Measurements from ENCODE around the gene MCEMP1. TPM values are rescaled to one million over a fixed set of nuclear protein-coding genes. Genes with fewer than 3 reads are reported as not detected.

MCEMP1 gene
- total RNA-seq, 2 experiments from 2014 or later = not detected

GRCh38 chr19:7716762-7717161, 39.9 kb downstream of the MCEMP1 start:
- ChIA-PET CTCF (interaction anchor here (2.1 kb wide), 1 partner anchor 36 kb away, joined by 5 read pairs; the partner anchor contains the start of gene TRAPPC5), POLR2A (no interaction called here)
- Mint-ChIP-seq H3K36me3 (ENCODE audit: low read depth) (no peaks in the 10 kb centered on the region), H3K4me1 (ENCODE audit: low read depth) (peaks cover 7% of the 10 kb centered on the region), H3K4me3 (no peak overlapping the region), H3K9me3 (ENCODE audit: insufficient read depth) (peaks cover 4% of the 10 kb centered on the region), H3K27ac (no peak overlapping the region), H3K27me3 (ENCODE audit: low read depth) (no peaks in the 10 kb centered on the region)
- no peak for ATAC-seq
- DNase-seq = no peak

DNA sequence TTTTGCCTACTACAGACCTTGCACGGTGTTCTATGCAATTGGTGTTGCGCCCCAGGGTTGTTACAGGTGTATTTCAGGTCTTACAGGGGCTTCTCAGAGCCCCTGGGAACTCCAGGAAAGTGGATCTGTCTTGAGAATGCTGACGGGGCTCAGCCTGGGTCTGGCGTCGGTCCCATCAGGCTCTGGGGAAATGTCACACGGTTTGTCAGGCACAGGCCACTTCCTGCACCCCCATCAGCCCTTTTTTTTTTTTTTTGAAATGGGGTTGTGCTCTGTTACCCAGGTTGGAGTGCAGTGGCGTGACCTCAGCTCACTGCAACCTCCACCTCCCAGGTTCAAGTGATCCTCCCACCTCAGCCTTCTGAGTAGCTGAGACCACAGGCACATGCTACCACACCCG, 41.8 kb downstream of the MCEMP1 start:
- no peak overlapping the region for H3K4me3 Mint-ChIP-seq
- ATAC-seq (peak; percentile 33), DNase-seq (no peak)
- ChIA-PET POLR2A (no interaction called here), CTCF (no interaction called here)
- no peaks in the 10 kb centered on the region for H3K36me3 Mint-ChIP-seq (ENCODE audit: low read depth)
- peaks cover 4% of the 10 kb centered on the region for H3K9me3 Mint-ChIP-seq (ENCODE audit: insufficient read depth)
- H3K27ac Mint-ChIP-seq = no peak overlapping the region
- H3K27me3 Mint-ChIP-seq (ENCODE audit: low read depth) = peaks cover 2% of the 10 kb centered on the region
- peaks cover 7% of the 10 kb centered on the region for H3K4me1 Mint-ChIP-seq (ENCODE audit: low read depth)

DNA sequence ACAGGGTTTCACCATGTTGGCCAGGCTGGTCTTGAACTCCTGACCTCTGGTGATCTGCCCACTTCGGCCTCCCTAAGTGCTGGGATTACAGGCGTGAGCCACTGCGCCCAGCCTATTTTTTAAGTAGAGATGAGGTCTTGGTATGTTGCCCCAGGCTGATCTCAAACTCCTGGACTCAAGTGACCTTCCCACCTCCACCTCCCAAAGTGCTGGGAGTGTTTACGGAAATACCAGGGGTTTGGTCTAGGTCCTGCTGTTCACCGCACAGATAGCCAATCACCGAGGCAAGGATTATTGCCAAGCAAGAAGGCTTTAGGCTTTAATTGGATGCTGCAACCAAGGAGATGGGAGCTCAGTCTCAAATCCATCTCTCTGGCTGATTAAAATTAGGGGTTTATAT, 43.5 kb downstream of the MCEMP1 start:
- Mint-ChIP-seq H3K27ac (no peak overlapping the region), H3K4me3 (no peak overlapping the region), H3K27me3 (ENCODE audit: low read depth) (peaks cover 2% of the 10 kb centered on the region), H3K36me3 (ENCODE audit: low read depth) (no peaks in the 10 kb centered on the region), H3K9me3 (ENCODE audit: insufficient read depth) (peaks cover 4% of the 10 kb centered on the region), H3K4me1 (ENCODE audit: low read depth) (peaks cover 5% of the 10 kb centered on the region)
- DNase-seq = no peak
- POLR2A ChIA-PET = no interaction called here
- no peak for ATAC-seq
- CTCF ChIA-PET = no interaction called here

- Mint-ChIP-seq H3K4me3 (no peak overlapping the region), H3K27ac (no peak overlapping the region), H3K4me1 (ENCODE audit: low read depth) (peaks cover 5% of the 10 kb centered on the region), H3K27me3 (ENCODE audit: low read depth) (peaks cover 2% of the 10 kb centered on the region), H3K9me3 (ENCODE audit: insufficient read depth) (no peaks in the 10 kb centered on the region), H3K36me3 (ENCODE audit: low read depth) (no peaks in the 10 kb centered on the region)
- DNase-seq = no peak
- POLR2A ChIA-PET = no interaction called here
- no peak for ATAC-seq
- CTCF ChIA-PET = no interaction called here
Observed at GRCh38 chr19:7722231-7722651, 45.4 kb downstream of the MCEMP1 start.

- Mint-ChIP-seq H3K4me3 (no peak overlapping the region), H3K4me1 (ENCODE audit: low read depth) (no peaks in the 10 kb centered on the region), H3K9me3 (ENCODE audit: insufficient read depth) (no peaks in the 10 kb centered on the region), H3K36me3 (ENCODE audit: low read depth) (no peaks in the 10 kb centered on the region), H3K27me3 (ENCODE audit: low read depth) (peaks cover 30% of the 10 kb centered on the region), H3K27ac (no peak overlapping the region)
- ChIA-PET CTCF (no interaction called here), POLR2A (no interaction called here)
- ATAC-seq (no peak), DNase-seq (no peak)
Observed at GRCh38 chr19:7725791-7726190, 48.9 kb downstream of the MCEMP1 start.

GRCh38 chr19:7729211-7729610, 52.3 kb downstream of the MCEMP1 start:
- ChIA-PET CTCF (no interaction called here), POLR2A (interaction anchor here (0.5 kb wide), 1 partner anchor 215 kb away, joined by 3 read pairs; no protein-coding TSS in a partner anchor)
- Mint-ChIP-seq H3K9me3 (ENCODE audit: insufficient read depth) (no peaks in the 10 kb centered on the region), H3K4me3 (no peak overlapping the region), H3K27me3 (ENCODE audit: low read depth) (peaks cover 42% of the 10 kb centered on the region), H3K36me3 (ENCODE audit: low read depth) (no peaks in the 10 kb centered on the region), H3K27ac (no peak overlapping the region), H3K4me1 (ENCODE audit: low read depth) (no peaks in the 10 kb centered on the region)
- ATAC-seq = no peak
- DNase-seq = no peak

Other genes with a start within 250 kb of the MCEMP1 start
- 1 to 10 TPM in 1 of 2 experiments, under 1 TPM in 1; 0.99 to 1.5 TPM for gene PEX11G, start 188.1 kb upstream of the MCEMP1 start, total RNA-seq
- 1 to 10 TPM; 5.8 to 7.9 TPM for gene ZNF358, start 161.0 kb upstream of the MCEMP1 start, total RNA-seq
- gene MCOLN1, start 154.5 kb upstream of the MCEMP1 start, total RNA-seq = 10 to 100 TPM; 16.2 to 17.7 TPM
- 100 to 1,000 TPM; 166 to 173 TPM for gene PNPLA6, start 141.4 kb upstream of the MCEMP1 start, total RNA-seq
- under 1 TPM; 0.34 to 0.42 TPM for gene CAMSAP3, start 81.2 kb upstream of the MCEMP1 start, total RNA-seq
- gene XAB2, start 47.5 kb upstream of the MCEMP1 start, total RNA-seq = 10 to 100 TPM; 44.8 to 46.9 TPM
- 100 to 1,000 TPM; 125 to 136 TPM for gene PET100, start 47.3 kb upstream of the MCEMP1 start, total RNA-seq
- gene PCP2, start 43.4 kb upstream of the MCEMP1 start, total RNA-seq = 1 to 10 TPM in 1 of 2 experiments, under 1 TPM in 1; 0.63 to 1.0 TPM
- 100 to 1,000 TPM; 162 to 168 TPM for gene STXBP2, start 40.0 kb upstream of the MCEMP1 start, total RNA-seq
- gene RETN, start 8.0 kb upstream of the MCEMP1 start, total RNA-seq = 1 to 10 TPM; 2.2 to 3.0 TPM
- 10 to 100 TPM; 92.8 to 95.1 TPM for gene TRAPPC5, start 3.7 kb downstream of the MCEMP1 start, total RNA-seq
- gene FCER2, start 25.0 kb downstream of the MCEMP1 start, total RNA-seq = under 1 TPM; 0.29 to 0.31 TPM
- not detected for gene CLEC4G, start 55.0 kb downstream of the MCEMP1 start, total RNA-seq
- gene CD209, start 70.4 kb downstream of the MCEMP1 start, total RNA-seq = not detected
- not detected for gene CLEC4M, start 86.2 kb downstream of the MCEMP1 start, total RNA-seq
- 1 to 10 TPM; 8.0 to 9.3 TPM for gene EVI5L, start 153.1 kb downstream of the MCEMP1 start, total RNA-seq
- under 1 TPM; 0.08 to 0.10 TPM for gene PRR36, start 197.3 kb downstream of the MCEMP1 start, total RNA-seq
- gene LRRC8E, start 211.4 kb downstream of the MCEMP1 start, total RNA-seq = not detected
- 10 to 100 TPM; 36.5 to 39.9 TPM for gene MAP2K7, start 226.8 kb downstream of the MCEMP1 start, total RNA-seq
- 1 to 10 TPM; 2.7 to 3.6 TPM for gene TGFBR3L, start 237.7 kb downstream of the MCEMP1 start, total RNA-seq
- 10 to 100 TPM; 18.6 to 19.0 TPM for gene SNAPC2, start 243.2 kb downstream of the MCEMP1 start, total RNA-seq
- under 1 TPM; 0.31 to 0.37 TPM for gene CTXN1, start 249.0 kb downstream of the MCEMP1 start, total RNA-seq